Measurements from ENCODE around the gene PSMD12.
"Not testable (repeated sequence)": the region's sequence is repeated elsewhere in the genome, so short reads cannot be mapped to it uniquely, and the experiment has no call there.

The PSMD12 gene

DNA sequence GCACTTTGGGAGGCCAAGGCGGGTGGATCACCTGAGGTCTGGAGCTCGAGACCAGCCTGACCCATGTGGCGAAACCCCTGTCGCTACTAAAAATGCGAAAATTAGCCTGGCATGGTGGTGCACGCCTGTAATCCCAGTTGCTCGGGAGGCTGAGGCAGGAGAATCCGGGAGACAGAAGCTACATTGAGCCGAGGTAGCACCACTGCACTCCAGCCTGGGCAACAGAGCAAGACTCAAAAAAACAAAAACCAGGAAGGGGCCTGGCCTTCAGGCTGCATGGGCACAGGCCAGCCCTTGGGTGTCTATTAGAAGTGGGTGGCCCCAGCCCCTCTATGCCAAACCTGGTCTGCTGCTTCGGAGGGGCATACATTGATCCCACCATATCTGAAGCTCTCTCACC is 56.0 kb downstream of the PSMD12 start:
- DNase-seq (ENCODE audit: low read depth in 2 of 2): no peak

GRCh38 chr17:67305446-67306235 is 60.7 kb downstream of the PSMD12 start:
- not testable (repeated sequence) for DNase-seq (ENCODE audit: low read depth in 2 of 2)

- no peak for DNase-seq (ENCODE audit: low read depth in 2 of 2)
These were observed 68.9 kb downstream of the PSMD12 start for GRCh38 chr17:67297454-67297960.

GRCh38 chr17:67294451-67295199 is 71.8 kb downstream of the PSMD12 start:
- no peak for DNase-seq (ENCODE audit: low read depth in 2 of 2)

DNA sequence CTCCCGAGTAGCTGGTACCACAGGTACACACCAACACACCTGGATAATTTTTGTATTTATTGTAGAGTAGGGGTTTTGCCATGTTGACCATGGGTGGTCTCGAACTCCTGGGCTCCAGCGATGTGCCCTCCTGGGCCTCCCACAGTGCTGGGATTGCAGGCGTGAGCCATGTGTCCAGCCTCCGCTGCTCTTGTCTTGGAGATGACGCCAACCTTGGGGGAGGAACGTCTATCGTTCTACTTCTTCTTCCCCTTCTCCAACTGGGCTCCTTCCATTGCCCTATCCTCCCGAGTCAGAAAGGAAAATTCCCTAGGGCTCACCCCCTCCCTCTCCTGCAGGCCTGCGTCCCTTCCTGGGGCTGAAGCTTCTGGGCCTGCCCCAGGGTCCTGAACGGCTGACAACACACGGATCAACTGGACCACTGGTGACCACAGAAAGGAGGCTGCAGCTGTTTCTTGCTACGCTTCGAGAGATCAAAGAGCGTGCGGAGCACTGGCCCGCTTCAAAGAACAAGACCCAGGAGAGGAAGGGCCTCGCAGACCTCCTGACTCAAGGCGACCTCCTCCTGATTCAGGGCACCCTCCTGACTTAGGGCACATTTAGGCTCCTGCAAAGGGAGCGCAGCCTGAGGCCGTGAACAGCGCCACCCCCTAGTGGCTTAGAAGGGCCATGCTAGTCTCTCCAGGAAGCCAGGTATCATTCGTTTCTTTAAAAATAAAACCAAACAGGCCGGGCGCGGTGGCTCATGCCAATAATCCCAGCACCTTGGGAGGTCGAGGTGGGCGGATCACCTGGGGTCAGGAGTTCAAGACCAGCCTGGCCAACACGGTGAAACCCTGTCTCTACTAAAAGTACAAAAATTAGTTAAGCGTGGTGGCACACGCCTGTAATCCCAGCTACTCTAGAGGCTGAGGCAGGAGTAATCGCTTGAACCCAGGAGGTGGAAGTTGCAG is 72.8 kb downstream of the PSMD12 start:
- DNase-seq (ENCODE audit: low read depth in 2 of 2): peak; percentile 36 to 39

GRCh38 chr17:67290711-67291291 is 75.6 kb downstream of the PSMD12 start:
- DNase-seq (ENCODE audit: low read depth in 2 of 2): no peak

DNA sequence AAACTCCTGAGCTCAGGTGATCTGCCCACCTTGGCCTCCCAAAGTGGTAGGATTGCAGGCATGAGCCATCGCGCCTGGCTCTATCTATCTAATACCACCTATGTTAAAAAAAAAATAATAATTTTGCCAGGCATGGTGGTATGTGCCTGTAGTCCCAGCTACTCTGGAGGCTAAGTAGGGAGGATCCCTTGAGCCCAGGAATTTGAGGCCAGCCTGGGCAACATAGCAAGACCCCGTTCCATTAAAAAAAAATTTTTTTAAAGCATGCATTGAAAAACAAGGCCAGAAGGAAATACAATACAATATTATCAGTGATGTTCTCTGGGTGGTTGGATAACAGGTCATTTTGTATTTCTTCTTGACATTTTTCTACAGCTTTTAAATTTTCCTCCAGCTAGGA is 76.1 kb downstream of the PSMD12 start:
- no peak for DNase-seq (ENCODE audit: low read depth in 2 of 2)

- no peak for DNase-seq (ENCODE audit: low read depth in 2 of 2)
These were observed 77.0 kb downstream of the PSMD12 start for GRCh38 chr17:67289181-67289876.
